ENCODE results near the gene GTPBP10.

GTPBP10 gene

DNA sequence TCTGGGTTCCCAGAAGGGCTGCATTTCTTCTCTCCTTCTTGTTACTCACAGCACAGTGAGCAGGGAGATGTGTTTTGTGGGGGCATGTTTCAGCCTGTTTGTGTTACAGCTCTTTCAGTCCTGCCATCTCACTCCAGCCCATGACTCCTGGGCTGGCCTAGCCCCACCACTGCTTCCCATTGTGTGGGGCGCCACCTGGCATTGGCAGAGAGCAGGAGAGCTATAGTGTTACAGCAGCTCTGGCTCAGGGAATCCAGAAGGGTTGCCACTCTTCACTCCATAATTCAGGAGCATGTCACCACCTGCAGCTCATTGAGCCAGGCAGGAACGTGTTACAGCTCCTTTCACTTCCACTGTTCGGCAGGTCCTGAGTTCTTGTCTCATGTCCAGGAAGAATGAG lies 86.7 kb downstream of the GTPBP10 start:
- no peaks in the 10 kb centered on the region for H3K4me1 ChIP-seq (ENCODE audit: insufficient read depth, low read length)
- H3K9ac ChIP-seq (ENCODE audit: low read depth, low read length) = no peak overlapping the region
- no peaks in the 10 kb centered on the region for H3K27me3 ChIP-seq (ENCODE audit: insufficient read depth, low read length)
- H3K36me3 ChIP-seq (ENCODE audit: insufficient read depth, low read length) = no peaks in the 10 kb centered on the region
- WGBS = 95% methylated on average over 3 of the region's 3 CpGs
- H3K27ac ChIP-seq (ENCODE audit: low read depth, low read length) = no peak overlapping the region
- H3K4me3 ChIP-seq (ENCODE audit: low read length) = no peak overlapping the region
- peaks cover 27% of the 10 kb centered on the region for H3K9me3 ChIP-seq (ENCODE audit: insufficient read depth, low read depth, low read length)
